ENCODE measurements around the gene ELF3. TPM values are rescaled to one million over a fixed set of nuclear protein-coding genes. Genes with fewer than 3 reads are reported as not detected.
"Not testable (repeated sequence)": the region's sequence is repeated elsewhere in the genome, so short reads cannot be mapped to it uniquely, and the experiment has no call there.

Gene ELF3
- total and polyA plus RNA-seq, 10 donors: 0.24 to 3.4 (median 1.1) TPM

DNA sequence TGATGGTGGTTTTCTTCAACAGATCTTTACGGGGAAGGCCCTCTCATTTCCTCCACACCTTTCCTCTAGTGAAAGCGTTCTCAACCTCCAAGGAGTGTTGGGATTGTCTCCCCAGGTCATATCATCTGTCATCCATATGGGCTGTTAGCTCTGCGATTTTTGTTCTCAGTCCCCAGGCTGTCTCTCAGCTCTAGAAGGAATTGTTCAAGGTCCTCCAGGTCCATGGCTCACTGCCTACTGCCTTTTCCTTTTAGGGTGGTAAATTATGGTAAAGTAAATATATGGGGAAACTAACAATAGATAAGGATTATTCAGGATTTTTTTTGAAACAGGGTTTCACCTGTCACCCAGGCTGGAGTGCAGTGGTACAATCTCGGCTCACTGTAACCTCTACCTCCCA, 37.6 kb downstream of the ELF3 start:
- no peaks in the 10 kb centered on the region for H3K36me3 ChIP-seq
- H3K4me3 ChIP-seq: no peak overlapping the region
- H3K27me3 ChIP-seq (replicated peaks in 1 of 7): peaks cover 0 to 27% (median 0%) of the 10 kb centered on the region in 7 donors
- WGBS, 5 donors: 64 to 85% (median 75%) methylated on average over 4 of the region's 4 CpGs
- no peak for DNase-seq
- intact Hi-C loops (cut with DNase I; ENCODE audit: low total_unique reads): no loop called here
- no peak overlapping the region for H3K27ac ChIP-seq
- H3K4me1 ChIP-seq: no peaks in the 10 kb centered on the region
- TF ChIP-seq POLR2AphosphoS5 (IDR thresholded peaks at IDR 0.05) (no peak), POLR2A (IDR thresholded peaks at IDR 0.05) (no peak)
- TF ChIP-seq, protein P1, sequence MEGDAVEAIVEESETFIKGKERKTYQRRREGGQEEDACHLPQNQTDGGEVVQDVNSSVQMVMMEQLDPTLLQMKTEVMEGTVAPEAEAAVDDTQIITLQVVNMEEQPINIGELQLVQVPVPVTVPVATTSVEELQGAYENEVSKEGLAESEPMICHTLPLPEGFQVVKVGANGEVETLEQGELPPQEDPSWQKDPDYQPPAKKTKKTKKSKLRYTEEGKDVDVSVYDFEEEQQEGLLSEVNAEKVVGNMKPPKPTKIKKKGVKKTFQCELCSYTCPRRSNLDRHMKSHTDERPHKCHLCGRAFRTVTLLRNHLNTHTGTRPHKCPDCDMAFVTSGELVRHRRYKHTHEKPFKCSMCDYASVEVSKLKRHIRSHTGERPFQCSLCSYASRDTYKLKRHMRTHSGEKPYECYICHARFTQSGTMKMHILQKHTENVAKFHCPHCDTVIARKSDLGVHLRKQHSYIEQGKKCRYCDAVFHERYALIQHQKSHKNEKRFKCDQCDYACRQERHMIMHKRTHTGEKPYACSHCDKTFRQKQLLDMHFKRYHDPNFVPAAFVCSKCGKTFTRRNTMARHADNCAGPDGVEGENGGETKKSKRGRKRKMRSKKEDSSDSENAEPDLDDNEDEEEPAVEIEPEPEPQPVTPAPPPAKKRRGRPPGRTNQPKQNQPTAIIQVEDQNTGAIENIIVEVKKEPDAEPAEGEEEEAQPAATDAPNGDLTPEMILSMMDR (IDR thresholded peaks at IDR 0.05 in 8 of 11, conservative IDR thresholded peaks at IDR 0.05 in 3 of 11): no peak
- H3K9me3 ChIP-seq: no peaks in the 10 kb centered on the region

DNA sequence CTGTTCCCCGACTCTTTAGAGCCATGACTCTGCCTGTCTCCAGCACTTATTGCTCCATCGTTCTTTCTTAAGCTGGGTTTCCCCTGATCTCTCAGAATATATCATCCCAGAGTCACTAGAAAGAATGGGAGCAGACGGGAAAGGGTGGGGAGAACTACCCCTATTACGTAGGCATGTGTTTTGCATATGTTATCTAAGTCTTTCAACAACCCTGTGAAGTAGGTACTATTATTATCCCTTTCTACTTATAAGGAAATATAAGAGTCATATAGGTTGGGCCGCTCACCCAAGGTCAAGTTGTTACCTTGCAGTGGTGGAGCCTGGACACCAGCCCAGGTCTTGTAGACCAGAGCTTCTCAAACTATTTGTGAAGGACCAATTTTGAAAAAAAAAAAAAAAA, 38.7 kb downstream of the ELF3 start:
- TF ChIP-seq POLR2A (IDR thresholded peaks at IDR 0.05) (no peak), POLR2AphosphoS5 (IDR thresholded peaks at IDR 0.05) (no peak)
- TF ChIP-seq, protein P1 (IDR thresholded peaks at IDR 0.05 in 8 of 11, conservative IDR thresholded peaks at IDR 0.05 in 3 of 11): no peak
- no peaks in the 10 kb centered on the region for H3K4me1 ChIP-seq
- no peaks in the 10 kb centered on the region for H3K9me3 ChIP-seq
- DNase-seq: no peak
- H3K27me3 ChIP-seq (replicated peaks in 1 of 7): peaks cover 0 to 27% (median 0%) of the 10 kb centered on the region in 7 donors
- no peaks in the 10 kb centered on the region for H3K36me3 ChIP-seq
- H3K27ac ChIP-seq: no peak overlapping the region
- H3K4me3 ChIP-seq: no peak overlapping the region
- 59 to 82% (median 75%) methylated on average over 5 of the region's 5 CpGs for WGBS, 5 donors
- intact Hi-C loops (cut with DNase I; ENCODE audit: low total_unique reads): no loop called here

DNA sequence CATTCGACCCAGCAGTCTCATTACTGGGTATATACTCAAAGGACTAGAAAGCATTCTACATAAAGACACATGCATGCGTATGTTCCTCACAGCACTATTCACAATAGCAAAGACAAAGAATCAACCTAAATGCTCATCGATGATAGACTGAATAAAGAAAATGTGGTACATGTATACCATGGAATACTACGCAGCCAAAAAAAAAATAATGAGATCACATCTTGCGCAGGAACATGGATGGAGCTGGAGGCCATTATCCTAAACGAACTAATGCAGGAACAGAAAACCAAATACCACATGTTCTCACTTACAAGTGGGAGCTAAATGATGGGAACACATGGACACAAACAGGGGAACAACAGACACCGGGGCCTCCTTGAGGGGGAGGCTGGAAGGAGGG, 43.7 kb downstream of the ELF3 start:
- Histone ChIP-seq H3K4me3 (no peak overlapping the region), H3K36me3 (no peaks in the 10 kb centered on the region), H3K27me3 (replicated peaks in 1 of 7) (peaks cover 0 to 4% (median 0%) of the 10 kb centered on the region in 7 donors), H3K4me1 (no peaks in the 10 kb centered on the region), H3K9me3 (no peaks in the 10 kb centered on the region), H3K27ac (no peak overlapping the region)
- TF ChIP-seq POLR2AphosphoS5 (IDR thresholded peaks at IDR 0.05) (no peak), POLR2A (IDR thresholded peaks at IDR 0.05) (no peak)
- TF ChIP-seq, protein P1 (IDR thresholded peaks at IDR 0.05 in 8 of 11, conservative IDR thresholded peaks at IDR 0.05 in 3 of 11): no peak
- intact Hi-C loops (cut with DNase I; ENCODE audit: low total_unique reads): no loop called here
- 86 to 93% (median 89%) methylated on average over 7 of the region's 7 CpGs for WGBS, 5 donors
- DNase-seq: no peak

DNA sequence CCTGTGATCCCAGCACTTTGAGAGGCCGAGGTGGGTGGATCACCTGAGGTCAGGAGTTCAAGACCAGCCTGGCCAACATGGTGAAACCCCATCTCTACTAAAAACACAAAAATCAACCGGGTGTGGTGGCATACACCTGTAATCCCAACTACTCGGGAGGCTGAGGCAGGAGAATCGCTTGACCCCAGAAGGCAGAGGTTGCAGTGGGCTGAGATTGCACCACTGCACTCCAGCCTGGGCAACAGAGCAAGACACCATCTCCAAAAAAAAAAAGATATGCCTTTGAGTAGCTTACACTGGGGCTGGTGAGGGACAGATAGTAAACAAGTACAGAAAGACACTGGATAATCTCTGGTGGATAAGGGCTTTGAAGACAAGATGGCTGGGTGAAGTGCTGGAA, 44.3 kb downstream of the ELF3 start:
- H3K27ac ChIP-seq; DNase-seq; H3K27me3 ChIP-seq (replicated peaks in 1 of 7); H3K4me1 ChIP-seq; H3K9me3 ChIP-seq; H3K36me3 ChIP-seq; H3K4me3 ChIP-seq; intact Hi-C loops (cut with DNase I; ENCODE audit: low total_unique reads): not testable (repeated sequence)
- 80 to 88% (median 84%) methylated on average over 4 of the region's 4 CpGs for WGBS, 5 donors
